ENCODE measurements around the gene BCL3. TPM values are rescaled to one million over a fixed set of nuclear protein-coding genes. Genes with fewer than 3 reads are reported as not detected.
A peak's percentile ranks its signal among the peaks of the same experiment; 100 is the strongest.
"Not testable (repeated sequence)": the region's sequence is repeated elsewhere in the genome, so short reads cannot be mapped to it uniquely, and the experiment has no call there.

The BCL3 gene, protein sequence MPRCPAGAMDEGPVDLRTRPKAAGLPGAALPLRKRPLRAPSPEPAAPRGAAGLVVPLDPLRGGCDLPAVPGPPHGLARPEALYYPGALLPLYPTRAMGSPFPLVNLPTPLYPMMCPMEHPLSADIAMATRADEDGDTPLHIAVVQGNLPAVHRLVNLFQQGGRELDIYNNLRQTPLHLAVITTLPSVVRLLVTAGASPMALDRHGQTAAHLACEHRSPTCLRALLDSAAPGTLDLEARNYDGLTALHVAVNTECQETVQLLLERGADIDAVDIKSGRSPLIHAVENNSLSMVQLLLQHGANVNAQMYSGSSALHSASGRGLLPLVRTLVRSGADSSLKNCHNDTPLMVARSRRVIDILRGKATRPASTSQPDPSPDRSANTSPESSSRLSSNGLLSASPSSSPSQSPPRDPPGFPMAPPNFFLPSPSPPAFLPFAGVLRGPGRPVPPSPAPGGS
- 10 to 100 TPM; 19.0 to 23.8 TPM for total RNA-seq

DNA sequence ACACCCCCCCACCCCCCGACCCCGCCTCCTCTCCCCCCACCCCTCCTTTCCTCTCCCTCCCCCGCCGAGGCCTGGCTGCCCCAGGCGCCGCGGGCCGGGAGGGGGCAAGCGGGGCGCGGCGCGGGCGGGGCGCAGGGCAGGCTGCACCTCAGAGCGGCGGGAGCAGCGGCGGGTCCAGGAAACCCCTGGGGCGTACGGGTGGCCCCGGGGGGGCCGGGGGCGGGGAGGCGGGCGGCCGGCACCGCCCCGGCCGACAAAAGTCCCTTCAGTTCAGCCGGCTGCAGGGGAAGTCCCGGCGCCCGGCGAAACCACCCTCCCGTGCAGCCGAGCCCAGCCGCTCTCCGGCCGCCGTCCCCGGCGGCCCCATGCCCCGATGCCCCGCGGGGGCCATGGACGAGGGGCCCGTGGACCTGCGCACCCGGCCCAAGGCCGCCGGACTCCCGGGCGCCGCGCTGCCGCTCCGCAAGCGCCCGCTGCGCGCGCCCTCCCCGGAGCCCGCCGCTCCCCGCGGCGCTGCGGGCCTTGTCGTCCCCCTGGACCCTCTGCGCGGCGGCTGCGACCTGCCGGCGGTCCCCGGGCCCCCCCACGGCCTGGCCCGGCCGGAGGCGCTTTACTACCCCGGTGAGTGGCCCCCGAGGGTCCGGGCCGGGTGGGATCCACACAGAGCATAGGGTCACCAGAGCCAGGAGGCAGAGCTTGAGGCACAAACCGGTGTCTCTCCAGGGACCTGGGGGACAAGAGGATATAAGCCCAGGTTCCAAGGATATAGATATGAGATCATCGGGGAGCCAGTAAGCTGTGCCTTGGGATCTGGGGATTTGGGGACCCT is at the start of gene BCL3:
Gene BCL3, plus strand, starts transcription at position 283 of the 829 bp plus-strand sequence. Its CDS starts 83 bp downstream, at position 366.
- H3K4me3 Mint-ChIP-seq, result peak within 1 kb of the TSS; percentile 86
- peaks cover 27% of the 10 kb centered on the region for H3K36me3 Mint-ChIP-seq
- DNase-seq, result peak; percentile 77
- no peaks in the 10 kb centered on the region for H3K9me3 Mint-ChIP-seq
- peaks cover 57% of the 10 kb centered on the region for H3K4me1 Mint-ChIP-seq
- peaks cover 3% of the 10 kb centered on the region for H3K27me3 Mint-ChIP-seq
- H3K27ac Mint-ChIP-seq, result peak within 1 kb of the TSS; percentile 86

GRCh38 chr19:44700547-44700946 is 48.0 kb upstream of the BCL3 start:
- H3K4me3 Mint-ChIP-seq, result no peak overlapping the region
- H3K27ac Mint-ChIP-seq, result no peak overlapping the region
- DNase-seq, result no peak
- no peaks in the 10 kb centered on the region for H3K36me3 Mint-ChIP-seq
- peaks cover 7% of the 10 kb centered on the region for H3K4me1 Mint-ChIP-seq
- peaks cover 3% of the 10 kb centered on the region for H3K27me3 Mint-ChIP-seq
- H3K9me3 Mint-ChIP-seq, result no peaks in the 10 kb centered on the region

DNA sequence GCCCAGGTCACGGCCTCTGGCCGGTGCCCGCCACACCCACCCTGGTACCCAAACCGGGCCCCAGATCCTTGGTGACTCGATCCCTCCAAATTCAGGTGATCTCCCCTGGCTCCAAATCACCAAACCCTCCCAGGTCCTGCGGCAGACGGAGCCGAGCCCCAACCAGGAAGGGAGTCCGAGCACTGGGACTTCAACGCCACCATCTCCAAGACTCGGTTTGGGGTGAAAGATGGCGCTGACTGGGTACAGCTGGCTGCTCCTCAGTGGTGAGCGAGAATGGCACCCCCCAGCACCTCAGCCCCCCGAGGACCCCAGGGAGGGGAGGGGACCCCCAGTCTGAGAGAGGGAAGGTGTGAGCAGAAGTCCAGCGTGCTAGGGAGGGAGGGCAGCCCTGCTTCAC is 47.3 kb upstream of the BCL3 start:
- H3K4me3 Mint-ChIP-seq, result no peak overlapping the region
- H3K4me1 Mint-ChIP-seq, result peaks cover 7% of the 10 kb centered on the region
- H3K9me3 Mint-ChIP-seq, result no peaks in the 10 kb centered on the region
- H3K36me3 Mint-ChIP-seq, result no peaks in the 10 kb centered on the region
- H3K27ac Mint-ChIP-seq, result no peak overlapping the region
- no peak for DNase-seq
- peaks cover 3% of the 10 kb centered on the region for H3K27me3 Mint-ChIP-seq

GRCh38 chr19:44702551-44703176 is 45.8 kb upstream of the BCL3 start:
- no peak overlapping the region for H3K4me3 Mint-ChIP-seq

DNA sequence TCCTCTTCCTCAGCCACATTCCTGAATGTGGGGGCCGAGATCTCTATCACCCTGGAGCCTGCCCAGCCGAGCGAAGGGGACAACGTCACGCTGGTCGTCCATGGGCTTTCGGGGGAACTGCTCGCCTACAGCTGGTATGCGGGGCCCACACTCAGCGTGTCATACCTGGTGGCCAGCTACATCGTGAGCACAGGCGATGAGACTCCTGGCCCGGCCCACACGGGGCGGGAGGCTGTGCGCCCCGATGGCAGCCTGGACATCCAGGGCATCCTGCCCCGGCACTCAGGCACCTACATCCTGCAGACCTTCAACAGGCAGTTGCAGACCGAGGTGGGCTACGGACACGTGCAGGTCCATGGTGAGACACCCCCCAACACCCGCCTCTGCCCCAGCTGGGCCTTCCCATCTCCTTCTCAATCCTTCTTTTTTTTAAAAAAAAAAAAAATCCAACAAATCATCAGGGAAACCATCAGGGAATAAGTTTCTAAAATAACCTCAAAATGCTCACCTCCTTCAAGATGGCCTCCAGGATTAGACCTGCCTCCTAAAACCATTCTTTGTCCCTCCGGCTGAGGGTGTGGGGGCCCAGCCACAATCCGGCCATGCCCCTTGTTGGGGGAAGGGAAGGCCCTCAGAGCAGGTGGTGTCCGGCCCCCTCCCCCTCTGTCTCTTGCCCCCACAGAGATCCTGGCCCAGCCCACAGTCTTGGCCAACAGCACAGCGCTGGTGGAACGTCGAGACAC is 45.0 kb upstream of the BCL3 start:
- Mint-ChIP-seq H3K4me3 (no peak overlapping the region), H3K27ac (no peak overlapping the region), H3K36me3 (no peaks in the 10 kb centered on the region), H3K9me3 (no peaks in the 10 kb centered on the region), H3K27me3 (peaks cover 3% of the 10 kb centered on the region), H3K4me1 (no peaks in the 10 kb centered on the region)
- no peak for DNase-seq

More at GRCh38 chr19:44702551-44703176, 45.8 kb upstream of the BCL3 start:
- no peak for DNase-seq
- H3K36me3 Mint-ChIP-seq, result no peaks in the 10 kb centered on the region
- peaks cover 3% of the 10 kb centered on the region for H3K27me3 Mint-ChIP-seq
- H3K9me3 Mint-ChIP-seq, result no peaks in the 10 kb centered on the region
- H3K27ac Mint-ChIP-seq, result no peak overlapping the region
- peaks cover 2% of the 10 kb centered on the region for H3K4me1 Mint-ChIP-seq

- DNase-seq, result no peak
- Mint-ChIP-seq H3K36me3 (no peaks in the 10 kb centered on the region), H3K4me1 (no peaks in the 10 kb centered on the region), H3K4me3 (no peak overlapping the region), H3K27me3 (peaks cover 3% of the 10 kb centered on the region), H3K27ac (no peak overlapping the region), H3K9me3 (no peaks in the 10 kb centered on the region)
Measured at GRCh38 chr19:44704982-44705381, 43.5 kb upstream of the BCL3 start.

DNA sequence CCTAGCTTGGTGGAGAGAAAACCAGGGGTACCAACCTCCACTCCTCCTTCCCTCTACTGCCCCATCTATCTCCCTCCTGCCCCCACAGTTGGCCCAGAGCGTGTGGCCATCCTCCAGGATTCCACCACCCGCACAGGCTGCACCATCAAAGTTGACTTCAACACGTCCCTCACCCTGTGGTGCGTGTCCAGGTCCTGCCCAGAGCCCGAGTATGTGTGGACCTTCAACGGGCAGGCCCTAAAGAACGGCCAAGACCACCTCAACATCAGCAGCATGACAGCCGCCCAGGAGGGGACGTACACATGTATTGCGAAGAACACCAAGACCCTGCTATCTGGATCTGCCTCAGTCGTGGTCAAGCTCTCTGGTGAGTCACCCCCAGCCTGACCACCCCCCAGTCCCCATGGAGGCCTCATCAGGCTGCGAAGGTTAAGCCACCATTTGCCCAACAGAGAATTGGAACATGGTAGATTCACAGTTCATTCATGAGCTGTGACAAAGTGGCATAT is 43.0 kb upstream of the BCL3 start:
- Mint-ChIP-seq H3K4me3 (no peak overlapping the region), H3K9me3 (no peaks in the 10 kb centered on the region), H3K4me1 (peaks cover 2% of the 10 kb centered on the region), H3K27ac (no peak overlapping the region), H3K27me3 (peaks cover 3% of the 10 kb centered on the region), H3K36me3 (no peaks in the 10 kb centered on the region)
- DNase-seq, result no peak

DNA sequence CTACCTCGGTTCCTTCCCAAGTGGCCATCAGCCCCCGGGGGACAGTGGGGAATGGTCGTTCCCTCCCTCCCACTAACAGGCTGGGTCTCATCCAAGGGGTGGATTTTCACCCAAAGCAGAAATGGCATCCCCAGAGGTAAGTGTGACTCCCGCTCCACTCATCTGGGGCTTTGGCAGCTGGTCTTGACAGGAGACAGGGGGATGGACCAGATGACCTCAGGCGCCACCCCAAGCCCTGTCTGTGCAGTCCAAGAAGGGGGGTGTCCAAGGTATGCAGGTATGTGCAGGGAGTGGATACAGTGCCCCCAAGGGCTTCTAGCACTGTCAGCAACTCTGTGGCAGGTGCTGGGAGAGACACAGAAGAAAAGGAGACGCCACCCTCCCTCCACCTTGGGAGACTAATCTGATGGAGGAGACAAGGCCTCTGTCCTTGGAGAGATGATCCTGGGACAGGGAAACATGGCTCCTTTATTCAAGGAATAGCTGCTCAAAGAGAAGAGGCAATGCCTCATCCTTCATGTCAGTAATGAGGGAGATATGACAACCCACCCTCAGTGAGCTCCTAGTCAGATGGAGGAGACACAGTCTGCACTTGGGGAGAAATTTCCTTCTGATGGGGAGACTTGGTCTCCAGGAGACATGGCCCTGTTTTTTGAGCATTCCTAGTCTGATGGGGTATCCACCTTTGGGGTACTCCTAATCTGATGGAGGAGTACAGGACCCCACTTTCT is 41.8 kb upstream of the BCL3 start:
- Mint-ChIP-seq H3K9me3 (no peaks in the 10 kb centered on the region), H3K4me1 (peaks cover 6% of the 10 kb centered on the region), H3K36me3 (no peaks in the 10 kb centered on the region), H3K4me3 (no peak overlapping the region), H3K27ac (no peak overlapping the region), H3K27me3 (peaks cover 3% of the 10 kb centered on the region)
- no peak for DNase-seq

GRCh38 chr19:44707794-44708193 is 40.7 kb upstream of the BCL3 start:
- Mint-ChIP-seq H3K27me3 (peaks cover 3% of the 10 kb centered on the region), H3K4me3 (no peak overlapping the region), H3K36me3 (no peaks in the 10 kb centered on the region), H3K9me3 (no peaks in the 10 kb centered on the region), H3K4me1 (peaks cover 6% of the 10 kb centered on the region), H3K27ac (no peak overlapping the region)
- DNase-seq, result no peak

- H3K27me3 Mint-ChIP-seq, result peaks cover 3% of the 10 kb centered on the region
- no peaks in the 10 kb centered on the region for H3K9me3 Mint-ChIP-seq
- H3K4me3 Mint-ChIP-seq, result no peak overlapping the region
- no peak overlapping the region for H3K27ac Mint-ChIP-seq
- no peaks in the 10 kb centered on the region for H3K36me3 Mint-ChIP-seq
- no peak for DNase-seq
- peaks cover 6% of the 10 kb centered on the region for H3K4me1 Mint-ChIP-seq
Measured at GRCh38 chr19:44708940-44709339, 39.6 kb upstream of the BCL3 start.

GRCh38 chr19:44709434-44710266 is 38.9 kb upstream of the BCL3 start:
- not testable (repeated sequence) for H3K27ac Mint-ChIP-seq, DNase-seq, H3K4me3 Mint-ChIP-seq, H3K36me3 Mint-ChIP-seq, H3K9me3 Mint-ChIP-seq, H3K4me1 Mint-ChIP-seq, H3K27me3 Mint-ChIP-seq

- DNase-seq, result no peak
- peaks cover 11% of the 10 kb centered on the region for H3K9me3 Mint-ChIP-seq
- H3K36me3 Mint-ChIP-seq, result peaks cover 2% of the 10 kb centered on the region
- H3K27ac Mint-ChIP-seq, result no peak overlapping the region
- no peaks in the 10 kb centered on the region for H3K27me3 Mint-ChIP-seq
- no peak overlapping the region for H3K4me3 Mint-ChIP-seq
- peaks cover 6% of the 10 kb centered on the region for H3K4me1 Mint-ChIP-seq
Measured at GRCh38 chr19:44710483-44710882, 38.0 kb upstream of the BCL3 start.

GRCh38 chr19:44712864-44713515 is 35.5 kb upstream of the BCL3 start:
- no peak overlapping the region for H3K27ac Mint-ChIP-seq
- no peak for DNase-seq
- H3K9me3 Mint-ChIP-seq, result peaks cover 14% of the 10 kb centered on the region
- H3K27me3 Mint-ChIP-seq, result no peaks in the 10 kb centered on the region
- peaks cover 6% of the 10 kb centered on the region for H3K4me1 Mint-ChIP-seq
- H3K36me3 Mint-ChIP-seq, result peaks cover 2% of the 10 kb centered on the region
- H3K4me3 Mint-ChIP-seq, result no peak overlapping the region

Data from activated naive CD8-positive, alpha-beta T cell treated with anti-CD3 and anti-CD28 coated beads for 36 hours (primary cell).